Trophoblast cell (in vitro differentiated cells and primary cell): ENCODE measurements around the gene CKS1B.
A peak's percentile ranks its signal among the peaks of the same experiment; 100 is the strongest.

Experiments used
- DNase-seq, 2 donors: peaks; one replicate each; pipeline ENCODE4 v3.0.0-alpha.2; 2016
- H2AFZ ChIP-seq: 2 replicates; pipeline ENCODE4 v1.6.1; 2013; ENCODE audit warnings: low read length, moderate library complexity, mild to moderate bottlenecking; ENCODE audit not compliant: insufficient read depth, poor library complexity
- H2AK5ac ChIP-seq: 2 replicates; pipeline ENCODE4 v1.6.1; 2013; ENCODE audit warnings: mild to moderate bottlenecking, low read length
- H2BK120ac ChIP-seq: 2 replicates; pipeline ENCODE4 v1.6.1; 2013; ENCODE audit warnings: low read length, mild to moderate bottlenecking, moderate library complexity; ENCODE audit not compliant: insufficient read depth, poor library complexity
- H2BK12ac ChIP-seq: 2 replicates; pipeline ENCODE4 v1.6.1; 2013; ENCODE audit warnings: mild to moderate bottlenecking, low read length, moderate library complexity
- H2BK5ac ChIP-seq: 2 replicates; pipeline ENCODE4 v1.6.1; 2013; ENCODE audit warnings: low read length, low read depth, moderate library complexity, mild to moderate bottlenecking; ENCODE audit not compliant: poor library complexity
- H3K14ac ChIP-seq: 2 replicates; pipeline ENCODE4 v1.6.1; 2013; ENCODE audit warnings: mild to moderate bottlenecking, low read length
- H3K18ac ChIP-seq: 2 replicates; pipeline ENCODE4 v1.6.1; 2013; ENCODE audit warnings: mild to moderate bottlenecking, low read length
- H3K23ac ChIP-seq: 2 replicates; pipeline ENCODE4 v1.6.1; 2013; ENCODE audit warnings: low read length
- H3K27ac ChIP-seq: 2 replicates; pipeline ENCODE4 v1.5.1; 2013; ENCODE audit warnings: low read depth, mild to moderate bottlenecking, inconsistent platforms, low read length, moderate library complexity
- H3K27me3 ChIP-seq: 2 replicates; pipeline ENCODE4 v1.6.1; 2013; ENCODE audit warnings: inconsistent platforms, mild to moderate bottlenecking, low read length, moderate library complexity; ENCODE audit not compliant: insufficient read depth
- H3K36me3 ChIP-seq, 2 experiments: 1 replicate in 1 of 2; 2 replicates in 1 of 2; pipeline ENCODE4 v1.6.1; 2013; ENCODE audit warnings: low read length in 2 of 2, mild to moderate bottlenecking in 2 of 2, moderate library complexity in 1 of 2; ENCODE audit not compliant: insufficient read depth in 2 of 2, control insufficient read depth in 1 of 2
- H3K4ac ChIP-seq: 2 replicates; pipeline ENCODE4 v1.6.1; 2013; ENCODE audit warnings: low read depth, mild to moderate bottlenecking, low read length, moderate library complexity
- H3K4me1 ChIP-seq, 2 experiments: 1 replicate in 1 of 2; 2 replicates in 1 of 2; pipeline ENCODE4 v1.6.1; 2013; ENCODE audit warnings: low read length in 2 of 2, mild to moderate bottlenecking in 2 of 2, moderate library complexity in 1 of 2; ENCODE audit not compliant: insufficient read depth in 2 of 2, control insufficient read depth in 1 of 2
- H3K4me2 ChIP-seq: 2 replicates; pipeline ENCODE4 v1.6.1; 2013; ENCODE audit warnings: inconsistent platforms, mild to moderate bottlenecking, low read length, moderate library complexity
- H3K4me3 ChIP-seq: 2 replicates; pipeline ENCODE4 v1.5.1; 2013; ENCODE audit warnings: mild to moderate bottlenecking, low read depth, low read length, inconsistent platforms
- H3K79me1 ChIP-seq: one replicate; pipeline ENCODE4 v1.6.1; 2013; ENCODE audit warnings: low read length
- H3K79me2 ChIP-seq: 2 replicates; pipeline ENCODE4 v1.6.1; 2013; ENCODE audit warnings: low read length, mild to moderate bottlenecking; ENCODE audit not compliant: control insufficient read depth, insufficient read depth, poor library complexity
- H3K9ac ChIP-seq: 2 replicates; pipeline ENCODE4 v1.6.1; 2013; ENCODE audit warnings: mild to moderate bottlenecking, low read length
- H3K9me3 ChIP-seq: 2 replicates; pipeline ENCODE4 v1.6.1; 2013; ENCODE audit warnings: low read depth, mild to moderate bottlenecking, control low read depth, inconsistent platforms, low read length; ENCODE audit not compliant: insufficient read depth
- H4K12ac ChIP-seq: 2 replicates; pipeline ENCODE4 v1.6.1; 2013; ENCODE audit warnings: low read depth, mild to moderate bottlenecking, low read length, moderate library complexity
- H4K8ac ChIP-seq: 2 replicates; pipeline ENCODE4 v1.6.1; 2013; ENCODE audit warnings: low read depth, mild to moderate bottlenecking, low read length, moderate library complexity
- H4K91ac ChIP-seq: one replicate; pipeline ENCODE4 v1.6.1; 2013; ENCODE audit warnings: low read depth, mild to moderate bottlenecking, low read length, moderate library complexity
- WGBS: extraction: QIAGEN DNeasy Blood & Tissue Kit; methylation state at CpG from one replicate; pipeline ENCODE4 v1.1.7; 2013; ENCODE audit warnings: missing lambda C conversion rate; ENCODE audit not compliant: insufficient read length, insufficient coverage; ENCODE audit errors: extremely low coverage; 5-methylcytosine and 5-hydroxymethylcytosine counted together

Gene CKS1B

GRCh38 chr1:155003227-155003765, 28.8 kb downstream of the CKS1B start:
- Histone ChIP-seq H2AK5ac (peak overlapping the region; percentile 96), H2BK5ac (peak overlapping the region; percentile 95), H4K8ac (peak overlapping the region; percentile 90), H3K18ac (peak overlapping the region; percentile 97), H3K27me3 (no peaks in the 10 kb centered on the region), H3K4ac (peak overlapping the region; percentile 98), H3K4me1 (peaks cover 20 to 24% of the 10 kb centered on the region in 2 experiments), H3K4me3 (peak overlapping the region; percentile 93), H3K9me3 (no peaks in the 10 kb centered on the region), H2BK12ac (peak overlapping the region; percentile 1), H3K9ac (peak overlapping the region; percentile 44), H3K79me2 (peaks cover 18% of the 10 kb centered on the region), H2BK120ac (peak overlapping the region; percentile 96), H3K27ac (peak overlapping the region; percentile 89), H3K4me2 (peak overlapping the region; percentile 95), H4K12ac (peak overlapping the region; percentile 86), H3K14ac (peak overlapping the region; percentile 98), H3K36me3 (peaks cover 0 to 7% of the 10 kb centered on the region in 2 experiments), H4K91ac (peak overlapping the region; percentile 97), H3K79me1 (peaks cover 36% of the 10 kb centered on the region), H2AFZ (peak overlapping the region; percentile 66), H3K23ac (no peak overlapping the region)
- DNase-seq: no peak
- no CpG with 5 or more reads among the region's 37 CpGs for WGBS

- Histone ChIP-seq H2AK5ac (peak overlapping the region; percentile 9), H3K79me1 (peaks cover 36% of the 10 kb centered on the region), H4K12ac (peak overlapping the region; percentile 2), H3K9me3 (no peaks in the 10 kb centered on the region), H3K4me1 (peaks cover 22 to 28% of the 10 kb centered on the region in 2 experiments), H3K27ac (peak overlapping the region; percentile 89), H3K27me3 (no peaks in the 10 kb centered on the region), H3K4me3 (peak overlapping the region; percentile 93), H3K18ac (peak overlapping the region; percentile 73), H3K36me3 (peaks cover 0 to 7% of the 10 kb centered on the region in 2 experiments), H3K4ac (peak overlapping the region; percentile 98), H3K4me2 (peak overlapping the region; percentile 95), H3K79me2 (peaks cover 18% of the 10 kb centered on the region), H3K23ac (no peak overlapping the region), H2AFZ (peak overlapping the region; percentile 26), H4K91ac (peak overlapping the region; percentile 97), H2BK120ac (peak overlapping the region; percentile 96), H4K8ac (peak overlapping the region; percentile 23), H3K9ac (peak overlapping the region; percentile 44), H2BK5ac (peak overlapping the region; percentile 95), H3K14ac (peak overlapping the region; percentile 69), H2BK12ac (peak overlapping the region; percentile 1)
- WGBS: no CpG with 5 or more reads among the region's 34 CpGs
- no peak for DNase-seq
These were observed 29.4 kb downstream of the CKS1B start for GRCh38 chr1:155003766-155004351.

GRCh38 chr1:155004352-155005075, 30.0 kb downstream of the CKS1B start:
- H3K18ac ChIP-seq: peak overlapping the region; percentile 73

GRCh38 chr1:155005076-155006011, 30.9 kb downstream of the CKS1B start:
- Histone ChIP-seq H3K79me2 (peaks cover 20% of the 10 kb centered on the region), H3K79me1 (peaks cover 31% of the 10 kb centered on the region), H2BK5ac (no peak overlapping the region), H3K4me2 (no peak overlapping the region), H3K23ac (no peak overlapping the region), H2AK5ac (no peak overlapping the region), H3K27me3 (no peaks in the 10 kb centered on the region), H3K4ac (peak overlapping the region; percentile 60), H3K36me3 (peaks cover 0 to 7% of the 10 kb centered on the region in 2 experiments), H2BK120ac (no peak overlapping the region), H3K9me3 (no peaks in the 10 kb centered on the region), H3K4me3 (no peak overlapping the region), H3K27ac (no peak overlapping the region), H3K14ac (no peak overlapping the region), H2BK12ac (no peak overlapping the region), H4K8ac (no peak overlapping the region), H3K4me1 (peaks cover 15 to 20% of the 10 kb centered on the region in 2 experiments), H3K9ac (no peak overlapping the region), H3K18ac (no peak overlapping the region), H4K91ac (no peak overlapping the region), H2AFZ (no peak overlapping the region), H4K12ac (no peak overlapping the region)
- no peak for DNase-seq
- WGBS: no CpG with 5 or more reads among the region's 17 CpGs

More at GRCh38 chr1:155004352-155005075, 30.0 kb downstream of the CKS1B start:
- peak overlapping the region; percentile 44 for H2AK5ac ChIP-seq
- H3K36me3 ChIP-seq: peaks cover 0 to 7% of the 10 kb centered on the region in 2 experiments
- H3K79me2 ChIP-seq: peaks cover 22% of the 10 kb centered on the region
- peak overlapping the region; percentile 8 for H3K4ac ChIP-seq
- no peak for DNase-seq
- H4K8ac ChIP-seq: peak overlapping the region; percentile 7
- WGBS: no CpG with 5 or more reads among the region's 5 CpGs
- peak overlapping the region; percentile 23 for H3K23ac ChIP-seq
- peak overlapping the region; percentile 93 for H3K4me3 ChIP-seq
- peak overlapping the region; percentile 95 for H3K4me2 ChIP-seq
- peak overlapping the region; percentile 1 for H2BK5ac ChIP-seq
- H3K9ac ChIP-seq: no peak overlapping the region
- peak overlapping the region; percentile 97 for H4K91ac ChIP-seq
- H2BK120ac ChIP-seq: peak overlapping the region; percentile 55
- peaks cover 21 to 27% of the 10 kb centered on the region in 2 experiments for H3K4me1 ChIP-seq
- peak overlapping the region; percentile 51 for H2BK12ac ChIP-seq
- peaks cover 36% of the 10 kb centered on the region for H3K79me1 ChIP-seq
- H3K14ac ChIP-seq: peak overlapping the region; percentile 69
- peak overlapping the region; percentile 26 for H2AFZ ChIP-seq
- peak overlapping the region; percentile 34 for H4K12ac ChIP-seq
- peak overlapping the region; percentile 20 for H3K27ac ChIP-seq
- H3K27me3 ChIP-seq: no peaks in the 10 kb centered on the region
- no peaks in the 10 kb centered on the region for H3K9me3 ChIP-seq
